Measurements from ENCODE around the gene PARD6G. TPM values are rescaled to one million over a fixed set of nuclear protein-coding genes. Genes with fewer than 3 reads are reported as not detected.

The PARD6G gene
- total RNA-seq, 1 experiment from 2014 or later, result 5.4 TPM

- intact Hi-C loops (cut with micrococcal nuclease), result no loop called here
- DNase-seq (no peak), ATAC-seq (no peak)
- no peaks in the 10 kb centered on the region for H3F3A ChIP-seq (ENCODE audit: low read length, unreplicated experiment)
- H3K27me3 ChIP-seq (ENCODE audit: low read length), result no peaks in the 10 kb centered on the region
- no peaks in the 10 kb centered on the region for H3K79me2 ChIP-seq (ENCODE audit: low read length)
- no peaks in the 10 kb centered on the region for H4K20me1 ChIP-seq (ENCODE audit: low read length)
- CTCF ChIA-PET, result no interaction called here
- H3K9me2 ChIP-seq (replicated peaks; ENCODE audit: low read length), result no peaks in the 10 kb centered on the region
- no peak overlapping the region for H3K9ac ChIP-seq (ENCODE audit: low read length)
- H3K4me3 ChIP-seq (ENCODE audit: low read length), result no peak overlapping the region
- POLR2A ChIA-PET (ENCODE audit: unreplicated experiment), result no interaction called here
- H3K4me1 ChIP-seq (ENCODE audit: insufficient read depth, low read length), result no peaks in the 10 kb centered on the region
- TF ChIP-seq EZH2 (IDR thresholded peaks at IDR 0.05; ENCODE audit: low read length, unreplicated experiment), result no peak
- H3K36me3 ChIP-seq (ENCODE audit: low read depth, low read length), result no peaks in the 10 kb centered on the region
- BruUV-seq (replicated peaks), result no TSS peak
- no peak overlapping the region for H3K27ac ChIP-seq (ENCODE audit: low read length)
- no peak overlapping the region for H3K4me2 ChIP-seq (ENCODE audit: low read length)
- no peaks in the 10 kb centered on the region for H3K9me3 ChIP-seq (ENCODE audit: low read length)
- no peak overlapping the region for H2AFZ ChIP-seq (ENCODE audit: low read length)
Observed at GRCh38 chr18:80187956-80188642, 59.2 kb downstream of the PARD6G start.

- CTCF ChIA-PET, result no interaction called here
- Histone ChIP-seq H3K4me2 (ENCODE audit: low read length) (no peak overlapping the region), H3K27me3 (ENCODE audit: low read length) (no peaks in the 10 kb centered on the region), H3K79me2 (ENCODE audit: low read length) (no peaks in the 10 kb centered on the region), H3K36me3 (ENCODE audit: low read depth, low read length) (no peaks in the 10 kb centered on the region), H2AFZ (ENCODE audit: low read length) (no peak overlapping the region), H4K20me1 (ENCODE audit: low read length) (no peaks in the 10 kb centered on the region), H3K9me3 (ENCODE audit: low read length) (no peaks in the 10 kb centered on the region), H3K9ac (ENCODE audit: low read length) (no peak overlapping the region), H3F3A (ENCODE audit: low read length, unreplicated experiment) (no peaks in the 10 kb centered on the region), H3K4me1 (ENCODE audit: insufficient read depth, low read length) (no peaks in the 10 kb centered on the region), H3K9me2 (replicated peaks; ENCODE audit: low read length) (no peaks in the 10 kb centered on the region), H3K4me3 (ENCODE audit: low read length) (no peak overlapping the region), H3K27ac (ENCODE audit: low read length) (no peak overlapping the region)
- ATAC-seq, result no peak
- intact Hi-C loops (cut with micrococcal nuclease), result no loop called here
- POLR2A ChIA-PET (ENCODE audit: unreplicated experiment), result no interaction called here
- TF ChIP-seq EZH2phosphoT487 (IDR thresholded peaks at IDR 0.05; ENCODE audit: borderline replicate concordance, low read length) (no peak), EZH2 (IDR thresholded peaks at IDR 0.05; ENCODE audit: low read length, unreplicated experiment) (no peak), CTCF (conservative IDR thresholded peaks at IDR 0.05; ENCODE audit: low read depth, low read length) (no peak)
- DNase-seq, result no peak
- no TSS peak for BruUV-seq (replicated peaks)
Observed at GRCh38 chr18:80185545-80185944, 61.8 kb downstream of the PARD6G start.

GRCh38 chr18:80184243-80184772 is 63.0 kb downstream of the PARD6G start:
- intact Hi-C loops (cut with micrococcal nuclease), result no loop called here
- POLR2A ChIA-PET (ENCODE audit: unreplicated experiment), result no interaction called here

More at GRCh38 chr18:80184243-80184772, 63.0 kb downstream of the PARD6G start:
- Histone ChIP-seq H4K20me1 (ENCODE audit: low read length) (no peaks in the 10 kb centered on the region), H3K36me3 (ENCODE audit: low read depth, low read length) (no peaks in the 10 kb centered on the region), H3K9ac (ENCODE audit: low read length) (no peak overlapping the region), H3K4me3 (ENCODE audit: low read length) (no peak overlapping the region), H3K4me1 (ENCODE audit: insufficient read depth, low read length) (no peaks in the 10 kb centered on the region), H3K27me3 (ENCODE audit: low read length) (no peaks in the 10 kb centered on the region), H3K4me2 (ENCODE audit: low read length) (no peak overlapping the region), H3K9me2 (replicated peaks; ENCODE audit: low read length) (no peaks in the 10 kb centered on the region), H3K79me2 (ENCODE audit: low read length) (no peaks in the 10 kb centered on the region), H3F3A (ENCODE audit: low read length, unreplicated experiment) (no peaks in the 10 kb centered on the region), H3K27ac (ENCODE audit: low read length) (no peak overlapping the region), H2AFZ (ENCODE audit: low read length) (no peak overlapping the region), H3K9me3 (ENCODE audit: low read length) (no peaks in the 10 kb centered on the region)
- no TSS peak for BruUV-seq (replicated peaks)
- CTCF ChIA-PET, result no interaction called here
- TF ChIP-seq EZH2phosphoT487 (IDR thresholded peaks at IDR 0.05; ENCODE audit: borderline replicate concordance, low read length) (no peak), CTCF (conservative IDR thresholded peaks at IDR 0.05; ENCODE audit: low read depth, low read length) (no peak), EZH2 (IDR thresholded peaks at IDR 0.05; ENCODE audit: low read length, unreplicated experiment) (no peak)
- ATAC-seq (no peak), DNase-seq (no peak)

Measured in PC-3 (cell line).